CD4-positive, alpha-beta T cell treated with Interleukin-15 for 4 hours (primary cell): ENCODE results near the gene RASGRP3.
A peak's percentile ranks its signal among the peaks of the same experiment; 100 is the strongest.
"Not testable (repeated sequence)": the region's sequence is repeated elsewhere in the genome, so short reads cannot be mapped to it uniquely, and the experiment has no call there.

Experiments
- DNase-seq: peaks from one replicate; pipeline ENCODE4 v3.0.0-alpha.2; 2020; ENCODE audit warnings: low spot score

The RASGRP3 gene

GRCh38 chr2:33453905-33454479, 22.5 kb upstream of the RASGRP3 start:
- no peak for DNase-seq

- DNase-seq: no peak
These were observed 18.7 kb upstream of the RASGRP3 start for GRCh38 chr2:33457556-33458247.

DNA sequence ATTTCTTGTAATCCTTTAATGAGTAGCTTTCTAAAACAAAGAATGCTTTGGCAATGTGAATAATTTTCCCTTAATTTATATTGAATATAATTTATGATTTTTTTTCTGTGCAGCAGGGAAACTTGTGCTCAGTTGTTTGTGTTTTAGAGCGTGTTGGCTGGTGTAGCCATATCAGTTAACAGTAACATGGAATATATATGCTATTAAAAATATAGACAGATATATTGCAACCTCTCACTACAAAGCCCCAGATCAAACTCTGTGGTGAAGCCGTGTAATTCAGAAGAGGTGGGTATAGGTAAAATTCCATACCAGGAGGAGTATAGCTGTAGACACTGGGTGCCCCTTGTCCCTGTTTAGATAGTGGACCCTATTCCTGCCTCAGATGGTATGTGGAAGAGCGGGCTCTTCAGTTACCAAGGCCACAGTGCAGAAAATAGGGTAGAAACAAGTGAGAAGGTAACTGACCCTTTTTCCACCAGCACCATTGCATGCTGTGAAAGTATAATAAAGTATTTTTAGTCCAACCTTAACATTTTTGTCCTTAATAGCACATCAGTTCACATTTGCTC, 18.1 kb upstream of the RASGRP3 start:
- no peak for DNase-seq

- no peak for DNase-seq
These were observed 16.7 kb upstream of the RASGRP3 start for GRCh38 chr2:33459745-33460144.

DNA sequence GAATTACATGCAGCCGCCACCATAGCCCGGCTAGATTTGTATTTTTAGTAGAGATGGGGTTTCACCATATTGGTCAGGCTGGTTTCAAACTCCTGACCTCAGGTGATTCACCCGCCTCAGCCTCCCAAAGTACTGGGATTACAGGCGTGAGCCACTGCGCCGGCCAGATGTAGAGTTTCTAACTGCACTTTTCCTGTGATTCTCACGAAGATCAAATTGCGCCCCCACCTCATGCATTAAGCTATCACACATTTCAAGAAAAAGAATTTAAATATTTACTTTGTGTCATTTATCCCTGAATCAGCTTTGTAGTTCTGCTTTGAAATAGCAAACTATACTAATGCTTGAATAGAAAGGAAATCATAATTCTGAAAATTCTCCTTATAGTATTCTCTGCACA, 13.9 kb upstream of the RASGRP3 start:
- not testable (repeated sequence) for DNase-seq

- DNase-seq: no peak
These were observed 9.0 kb upstream of the RASGRP3 start for GRCh38 chr2:33467413-33467812.

DNA sequence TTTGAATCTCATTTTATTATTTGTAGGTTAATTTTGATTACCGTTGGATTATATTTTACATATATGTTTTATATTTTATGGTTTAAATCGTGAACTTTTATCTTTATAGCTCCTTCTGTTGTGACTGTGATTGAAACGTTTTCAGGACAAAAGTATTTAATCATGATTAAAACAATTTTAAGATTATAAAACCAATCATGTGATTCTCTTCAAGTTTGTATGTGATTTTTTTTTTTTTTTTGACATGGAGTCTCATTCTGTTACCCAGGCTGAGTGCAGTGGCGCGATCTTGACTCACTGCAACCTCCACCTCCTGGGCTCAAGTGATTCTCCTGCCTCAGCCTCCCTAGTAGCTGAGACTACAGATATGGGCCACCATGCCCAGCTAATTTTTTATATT, 7.2 kb upstream of the RASGRP3 start:
- DNase-seq: no peak

DNA sequence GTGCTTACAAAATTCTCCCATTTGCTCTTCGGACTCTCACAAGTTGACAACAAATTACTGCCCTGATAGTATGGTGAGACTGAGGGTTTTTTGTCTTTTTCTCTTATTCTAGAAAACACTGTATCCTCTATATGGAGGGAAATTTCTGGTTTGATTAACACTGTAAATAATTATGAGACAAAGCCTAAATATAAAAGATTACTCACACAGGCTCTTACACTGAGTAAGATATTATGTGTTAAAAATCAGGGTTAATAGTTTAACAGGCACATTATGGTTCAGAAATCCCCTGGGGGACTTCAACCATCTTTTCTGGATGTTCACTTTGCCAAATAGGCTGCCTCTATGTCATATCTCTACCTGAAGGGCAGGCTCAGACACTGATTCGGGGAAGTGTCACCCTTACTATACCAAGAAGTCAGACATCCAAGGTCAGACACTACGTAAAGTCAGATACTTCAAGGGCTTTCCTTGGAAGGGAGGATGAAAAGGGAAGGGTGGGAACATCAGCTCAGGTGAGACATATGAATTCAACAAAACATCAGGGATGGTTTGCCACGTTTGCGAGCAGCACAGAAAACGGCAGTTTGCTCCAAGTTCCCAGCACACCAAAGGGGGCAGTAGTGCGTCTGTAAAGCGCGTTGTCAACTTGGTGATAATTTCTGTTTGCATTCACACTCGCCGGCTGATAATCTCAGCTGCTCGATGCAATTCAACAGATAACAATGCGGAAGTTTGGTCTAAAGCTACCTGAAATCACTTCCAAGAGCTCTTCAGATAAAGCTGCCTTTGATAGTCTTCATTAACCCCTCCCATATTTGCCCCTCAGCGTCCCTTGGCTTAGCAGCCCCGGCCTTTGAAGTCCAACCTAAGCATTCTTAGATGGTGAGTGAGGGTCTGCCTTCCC, 972 bp upstream of the RASGRP3 start:
- peak; percentile 90 for DNase-seq

- DNase-seq: no peak
These were observed 343 bp downstream of the RASGRP3 start for GRCh38 chr2:33476793-33477190.

GRCh38 chr2:33477473-33478468, 1.3 kb downstream of the RASGRP3 start:
- peak; percentile 17 for DNase-seq

DNA sequence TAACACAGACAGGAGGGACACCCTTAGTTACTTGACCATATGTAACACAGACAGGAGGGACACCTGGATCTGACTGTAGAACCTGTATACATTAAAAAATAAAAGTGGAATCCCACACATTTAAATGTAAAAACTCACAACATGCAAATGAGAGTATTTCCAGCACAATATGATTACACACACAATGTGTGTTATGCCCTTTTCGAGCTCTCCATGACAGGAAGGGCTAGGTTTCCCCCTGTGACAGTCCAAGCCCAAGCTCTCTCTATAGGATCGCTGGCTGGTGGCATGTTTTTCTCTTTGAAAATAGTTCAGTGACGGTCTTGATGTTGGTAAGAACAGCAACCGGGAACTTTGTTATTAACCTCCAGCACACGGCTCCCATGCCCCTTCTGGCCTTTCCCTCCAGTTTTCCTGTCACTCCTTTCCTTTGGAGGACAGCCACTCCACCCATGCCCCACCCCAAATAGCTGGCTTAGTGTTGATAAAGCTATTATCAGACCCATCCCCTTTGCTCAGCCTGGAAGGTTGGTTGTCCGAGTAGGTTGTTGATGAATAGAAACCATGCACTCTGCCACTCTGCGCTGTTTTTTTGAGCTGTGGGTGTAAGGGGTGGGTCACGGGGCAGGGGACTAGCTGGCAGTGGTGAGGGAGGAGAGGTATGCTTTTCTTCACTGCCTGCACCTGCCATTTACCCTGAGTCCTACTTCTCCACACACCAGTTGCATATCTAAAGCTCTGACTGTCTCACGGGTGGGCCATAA, 2.7 kb downstream of the RASGRP3 start:
- no peak for DNase-seq

GRCh38 chr2:33482518-33482917, 6.1 kb downstream of the RASGRP3 start:
- no peak for DNase-seq

DNA sequence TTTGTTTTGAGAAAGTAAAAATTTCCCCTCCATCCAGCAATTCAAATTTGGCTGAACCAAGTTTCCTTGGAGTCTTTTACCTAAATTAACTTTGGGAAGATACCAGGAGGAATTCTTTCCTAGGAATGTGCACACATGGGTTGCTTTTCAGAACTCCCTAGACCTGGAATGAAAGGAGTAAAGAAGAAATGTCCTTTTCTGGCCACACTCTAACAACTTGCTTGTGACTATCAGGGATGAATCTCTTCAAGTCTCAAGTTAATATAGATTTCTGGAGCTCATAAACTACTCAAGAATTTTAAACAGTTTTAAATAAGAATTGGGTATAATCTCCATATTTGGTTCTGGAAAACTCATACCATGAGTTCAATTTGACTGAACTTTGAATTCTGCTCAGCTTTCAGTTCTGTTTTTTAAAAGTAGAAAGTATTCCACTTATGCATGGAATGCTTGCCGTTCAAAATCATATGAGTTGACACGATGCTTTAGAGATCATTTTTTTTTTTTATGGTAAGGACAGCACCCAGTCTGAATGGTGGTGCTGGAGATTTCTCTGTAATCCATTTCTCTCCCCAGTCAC, 7.7 kb downstream of the RASGRP3 start:
- no peak for DNase-seq

GRCh38 chr2:33485051-33485450, 8.6 kb downstream of the RASGRP3 start:
- no peak for DNase-seq

DNA sequence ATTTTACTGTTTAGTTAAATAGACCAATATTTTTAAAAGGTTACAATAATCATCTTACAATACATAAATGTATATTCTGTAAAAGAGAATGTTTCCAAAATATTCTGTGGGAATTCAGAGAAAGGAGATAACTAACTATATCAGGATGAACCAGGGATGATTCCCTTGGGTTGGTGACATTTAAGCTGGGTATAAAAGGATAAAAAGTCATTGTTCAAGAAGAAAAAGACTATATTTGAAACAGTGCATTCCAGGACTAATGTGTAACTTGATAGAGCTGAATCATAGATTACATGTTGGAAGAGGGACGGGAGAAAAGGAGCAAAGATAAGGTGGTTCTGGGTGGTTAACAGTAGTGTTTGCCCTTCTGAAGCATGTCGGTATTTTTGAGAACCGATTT, 10.1 kb downstream of the RASGRP3 start:
- DNase-seq: no peak

- no peak for DNase-seq
These were observed 11.8 kb downstream of the RASGRP3 start for GRCh38 chr2:33488178-33488690.

- DNase-seq: no peak
These were observed 12.5 kb downstream of the RASGRP3 start for GRCh38 chr2:33488715-33489540.

DNA sequence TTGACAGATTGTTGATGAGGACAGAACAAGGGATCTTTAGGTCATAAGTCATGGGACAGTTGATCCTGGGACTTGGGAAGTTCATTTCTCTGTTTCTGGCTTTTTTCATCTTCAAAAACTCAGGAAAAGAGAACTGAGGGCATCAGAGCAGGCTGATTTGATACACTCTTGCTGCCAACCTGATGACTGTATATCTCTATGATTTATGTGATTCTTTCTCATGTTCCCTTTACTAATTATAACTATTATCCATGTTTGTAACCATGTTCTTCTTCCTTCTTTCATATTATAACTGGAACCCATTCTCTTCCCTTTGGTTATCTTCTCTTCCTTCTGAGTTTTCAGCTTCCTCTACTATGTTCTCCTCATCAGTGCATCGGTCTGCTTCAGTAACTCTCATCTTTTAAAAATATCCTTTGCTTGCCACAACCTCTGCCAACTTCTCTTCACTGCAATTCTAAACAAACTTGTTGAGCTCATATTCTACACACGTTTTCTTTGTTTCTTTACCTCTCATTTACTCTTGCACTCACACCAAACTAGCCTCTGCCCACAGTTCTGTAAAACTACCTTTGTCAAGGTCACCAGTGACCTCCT, 13.5 kb downstream of the RASGRP3 start:
- no peak for DNase-seq
